OCI-LY7 (cell line): ENCODE results near the gene RPL27. TPM values are rescaled to one million over a fixed set of nuclear protein-coding genes. Genes with fewer than 3 reads are reported as not detected.
A peak's percentile ranks its signal among the peaks of the same experiment; 100 is the strongest.

Experiments
- BruUV-seq: library from RNA; stranded (reverse); fragments of 400-500 nt; replicated peaks from 2 replicates; lab custom pipeline; 2021; lab: Mats Ljungman, UMichigan
- CTCF ChIA-PET: fragments of 300-600 bp; sonication (Branson Sonifier 250); formaldehyde crosslinking; loops from one replicate; lab custom pipeline; 2022; ENCODE audit warnings: antibody characterized with exemption; ENCODE audit not compliant: unreplicated experiment; lab: Charles Lee
- POLR2A ChIA-PET: fragments of 300-600 bp; sonication (Branson Sonifier 250); formaldehyde crosslinking; loops from one replicate; lab custom pipeline; 2022; ENCODE audit warnings: antibody characterized with exemption; lab: Charles Lee
- DNase-seq: peaks from one replicate; pipeline ENCODE4 v3.0.0-alpha.2; 2015; ENCODE audit warnings: low spot score
- H2AFZ ChIP-seq: fragments of 200-600 bp; sonication (generic), shearing (Covaris generic); 2 replicates; pipeline ENCODE4 v1.6.1; 2014; ENCODE audit warnings: mild to moderate bottlenecking, antibody characterized with exemption, low read length, moderate library complexity
- H3K27ac ChIP-seq: fragments of 200-600 bp; sonication (generic); 2 replicates; pipeline ENCODE4 v1.5.1; 2014; ENCODE audit warnings: mixed run types, low read depth, mild to moderate bottlenecking, moderate library complexity, low read length, inconsistent platforms; ENCODE audit not compliant: poor library complexity, severe bottlenecking
- H3K36me3 ChIP-seq: fragments of 200-600 bp; sonication (generic); 2 replicates; pipeline ENCODE4 v1.6.1; 2014; ENCODE audit warnings: mild to moderate bottlenecking, antibody characterized with exemption, low read length, moderate library complexity, mixed read lengths; ENCODE audit not compliant: insufficient read depth
- H3K4me1 ChIP-seq: fragments of 200-600 bp; sonication (generic); 2 replicates; pipeline ENCODE4 v1.5.1; 2014; ENCODE audit warnings: mild to moderate bottlenecking, low read length; ENCODE audit not compliant: insufficient read depth, poor library complexity, severe bottlenecking
- H3K4me2 ChIP-seq: fragments of 200-600 bp; sonication (generic); 2 replicates; pipeline ENCODE4 v1.6.1; 2014; ENCODE audit warnings: mild to moderate bottlenecking, low read length
- H3K4me3 ChIP-seq: fragments of 200-600 bp; sonication (generic); 2 replicates; pipeline ENCODE4 v1.5.1; 2014; ENCODE audit warnings: mild to moderate bottlenecking, low read depth, low read length; ENCODE audit not compliant: poor library complexity, severe bottlenecking
- H3K79me2 ChIP-seq: fragments of 200-600 bp; sonication (generic); 2 replicates; pipeline ENCODE4 v1.6.1; 2016; ENCODE audit warnings: low read depth, mild to moderate bottlenecking, low read length, moderate library complexity, mixed read lengths; ENCODE audit not compliant: insufficient read depth
- H3K9me2 ChIP-seq: fragments of 200-600 bp; sonication (generic); 2 replicates; pipeline ENCODE4 v1.6.1; 2016; ENCODE audit warnings: mild to moderate bottlenecking, low read length, mixed read lengths; ENCODE audit not compliant: insufficient read depth
- H3K9me3 ChIP-seq: fragments of 200-600 bp; sonication (generic); 2 replicates; pipeline ENCODE4 v1.6.1; 2014; ENCODE audit warnings: mild to moderate bottlenecking, mixed run types, low read length, mixed read lengths
- H4K20me1 ChIP-seq: fragments of 200-600 bp; sonication (generic); 2 replicates; pipeline ENCODE4 v1.6.1; 2014; ENCODE audit warnings: mild to moderate bottlenecking, antibody characterized with exemption, low read length, moderate library complexity, mixed read lengths; ENCODE audit not compliant: insufficient read depth
- EZH2phosphoT487 ChIP-seq: fragments of 200-600 bp; sonication (generic); IDR thresholded peaks from 2 replicates; pipeline ENCODE4 v1.6.1; 2018; ENCODE audit warnings: low read depth, borderline replicate concordance, mild to moderate bottlenecking, mixed run types, antibody characterized with exemption, low read length, moderate library complexity, mixed read lengths
- intact Hi-C: fragments of 100-400 bp; cut with micrococcal nuclease; formaldehyde crosslinking; loops from one replicate; pipeline ENCODE4 v1.10.0; 2022; ENCODE audit not compliant: unreplicated experiment
- total RNA-seq, 2 experiments: library from RNA; depleted of rRNA in 1 of 2; stranded (reverse); fragments of >200 nt in 1 of 2; shearing (Covaris generic) in 1 of 2; gene quantifications; 2 replicates each; pipeline ENCODE4 v1.2.3, GENCODE V29; 2014 to 2022
- TF ChIP-seq, protein P1 (sequence below): fragments of 200-600 bp; sonication (generic); conservative IDR thresholded peaks from 2 replicates; pipeline ENCODE4 v1.5.1; 2014; ENCODE audit warnings: mild to moderate bottlenecking, antibody characterized with exemption, low read length, moderate library complexity, mixed read lengths

Gene RPL27
- total RNA-seq, 2 experiments from 2014 or later = 1,313 to 2,299 TPM

DNA sequence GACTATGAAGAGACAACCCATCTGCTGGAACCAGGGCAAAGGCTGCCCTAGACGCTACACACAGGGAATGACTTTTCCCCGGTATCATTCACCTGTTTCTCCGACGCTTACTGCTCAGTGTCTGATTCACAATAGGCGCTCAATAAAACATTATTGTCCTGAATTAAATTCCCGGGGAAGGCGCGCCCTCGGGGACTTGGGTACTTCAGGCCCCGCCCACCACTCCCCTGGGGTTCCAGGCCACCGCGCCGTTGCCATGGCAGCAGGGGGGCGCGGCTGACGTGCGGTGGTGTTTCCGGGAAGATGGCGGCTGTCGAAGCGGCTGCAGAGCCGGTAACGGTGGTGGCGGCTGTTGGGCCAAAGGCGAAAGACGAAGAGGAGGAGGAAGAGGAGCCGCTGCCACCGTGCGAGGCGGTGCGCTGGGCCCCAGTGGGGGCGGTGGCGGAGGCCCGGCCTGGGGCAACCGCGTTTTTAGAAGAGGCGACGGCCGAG, 17.9 kb upstream of the RPL27 start, which contains the start of gene RUNDC1:
Gene RUNDC1 (plus strand): TSS at position 292 of the 492 bp plus-strand sequence. CDS start 12 bp downstream, at position 304.
- peak within 1 kb of the TSS; percentile 45; the same call in 1 of the 2 replicates for H2AFZ ChIP-seq
- peak within 1 kb of the TSS; percentile 78 for H3K4me3 ChIP-seq
- H4K20me1 ChIP-seq = peaks cover 5% of the 10 kb centered on the region; the same call in 1 of the 2 replicates
- ChIA-PET CTCF (no interaction called here), POLR2A (interaction anchor here (0.7 kb wide), 1 partner anchor 12 kb away, joined by 5 read pairs; no protein-coding TSS in a partner anchor)
- DNase-seq = peak; percentile 94
- H3K27ac ChIP-seq = peak within 1 kb of the TSS; percentile 84
- H3K4me2 ChIP-seq = peak within 1 kb of the TSS; percentile 85
- no peaks in the 10 kb centered on the region for H3K9me3 ChIP-seq
- H3K9me2 ChIP-seq = no peaks in the 10 kb centered on the region
- intact Hi-C loops = loop anchor here (1.0 kb wide), 1 partner anchor 18 kb away; the partner anchor contains the start of gene RPL27
- H3K79me2 ChIP-seq = peaks cover 36% of the 10 kb centered on the region; the same call in 1 of the 2 replicates
- peaks cover 38% of the 10 kb centered on the region for H3K4me1 ChIP-seq
- TF ChIP-seq, protein P1, sequence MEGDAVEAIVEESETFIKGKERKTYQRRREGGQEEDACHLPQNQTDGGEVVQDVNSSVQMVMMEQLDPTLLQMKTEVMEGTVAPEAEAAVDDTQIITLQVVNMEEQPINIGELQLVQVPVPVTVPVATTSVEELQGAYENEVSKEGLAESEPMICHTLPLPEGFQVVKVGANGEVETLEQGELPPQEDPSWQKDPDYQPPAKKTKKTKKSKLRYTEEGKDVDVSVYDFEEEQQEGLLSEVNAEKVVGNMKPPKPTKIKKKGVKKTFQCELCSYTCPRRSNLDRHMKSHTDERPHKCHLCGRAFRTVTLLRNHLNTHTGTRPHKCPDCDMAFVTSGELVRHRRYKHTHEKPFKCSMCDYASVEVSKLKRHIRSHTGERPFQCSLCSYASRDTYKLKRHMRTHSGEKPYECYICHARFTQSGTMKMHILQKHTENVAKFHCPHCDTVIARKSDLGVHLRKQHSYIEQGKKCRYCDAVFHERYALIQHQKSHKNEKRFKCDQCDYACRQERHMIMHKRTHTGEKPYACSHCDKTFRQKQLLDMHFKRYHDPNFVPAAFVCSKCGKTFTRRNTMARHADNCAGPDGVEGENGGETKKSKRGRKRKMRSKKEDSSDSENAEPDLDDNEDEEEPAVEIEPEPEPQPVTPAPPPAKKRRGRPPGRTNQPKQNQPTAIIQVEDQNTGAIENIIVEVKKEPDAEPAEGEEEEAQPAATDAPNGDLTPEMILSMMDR = no peak
- TF ChIP-seq EZH2phosphoT487 = no peak
- BruUV-seq = no TSS peak
- peaks cover 7% of the 10 kb centered on the region; the same call in 1 of the 2 replicates for H3K36me3 ChIP-seq

DNA sequence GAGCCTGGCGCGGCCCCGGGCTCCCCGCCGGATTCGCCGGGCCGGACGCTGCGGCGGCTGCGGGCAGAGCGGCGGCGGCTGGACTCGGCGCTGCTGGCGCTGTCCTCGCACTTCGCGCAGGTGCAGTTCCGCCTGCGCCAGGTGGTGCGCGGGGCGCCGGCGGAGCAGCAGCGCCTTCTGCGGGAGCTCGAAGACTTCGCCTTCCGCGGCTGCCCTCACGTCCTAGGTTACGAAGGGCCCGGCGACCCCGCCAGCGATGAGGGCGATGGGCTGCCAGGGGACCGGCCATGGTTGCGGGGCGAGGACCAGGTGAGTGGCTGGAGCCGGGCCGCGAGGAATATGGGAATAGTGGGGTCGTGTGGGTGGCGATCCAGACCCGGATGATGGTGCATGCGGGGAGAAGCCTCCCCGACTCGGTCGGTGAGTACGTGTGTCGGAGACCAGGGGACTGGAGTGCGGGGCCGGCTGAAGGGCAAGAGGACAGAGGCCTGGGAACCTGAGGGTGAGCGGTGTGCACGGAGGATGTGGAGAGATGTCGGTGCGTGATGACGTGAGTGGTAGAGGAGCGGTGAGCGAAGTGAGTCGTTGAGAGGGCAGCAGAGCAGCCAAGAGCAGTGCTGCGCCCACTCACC, 17.3 kb upstream of the RPL27 start:
- no peak for TF ChIP-seq EZH2phosphoT487
- TF ChIP-seq, protein P1 = peak; percentile 50
- Histone ChIP-seq H3K4me3 (peak overlapping the region; percentile 78), H4K20me1 (peaks cover 5% of the 10 kb centered on the region; the same call in 1 of the 2 replicates), H3K9me3 (no peaks in the 10 kb centered on the region), H3K79me2 (peaks cover 40% of the 10 kb centered on the region; the same call in 1 of the 2 replicates), H3K9me2 (no peaks in the 10 kb centered on the region), H3K4me1 (peaks cover 43% of the 10 kb centered on the region), H3K4me2 (peak overlapping the region; percentile 85), H2AFZ (peak overlapping the region; percentile 45; the same call in 1 of the 2 replicates), H3K27ac (peak overlapping the region; percentile 84), H3K36me3 (peaks cover 10% of the 10 kb centered on the region)
- ChIA-PET POLR2A (no interaction called here), CTCF (interaction anchor here (0.6 kb wide), 1 partner anchor 304 kb away, joined by 4 read pairs; no protein-coding TSS in a partner anchor)
- intact Hi-C loops = loop anchor here (1.0 kb wide), 1 partner anchor 17 kb away; the partner anchor contains the start of gene RPL27
- DNase-seq = peak; percentile 86
- BruUV-seq = no TSS peak
